ENCODE data around the gene ST8SIA6. TPM values are rescaled to one million over a fixed set of nuclear protein-coding genes. Genes with fewer than 3 reads are reported as not detected.
A peak's percentile ranks its signal among the peaks of the same experiment; 100 is the strongest.

Gene ST8SIA6
- total and polyA plus RNA-seq, 7 experiments from 2014 or later, result 0.08 to 2.5 (median 0.56) TPM

- peaks cover 16 to 38% (median 25%) of the 10 kb centered on the region in 5 donors for H3K27me3 Mint-ChIP-seq
- Histone ChIP-seq H3K9me3 (ENCODE audit: control insufficient read depth in 2 of 3, low read length in 3 of 3) (no peaks in the 10 kb centered on the region), H3K4me3 (ENCODE audit: low read length) (no peak overlapping the region), H3K27me3 (ENCODE audit: control insufficient read depth in 2 of 2, insufficient read depth in 2 of 2, low read length in 2 of 2) (no peaks in the 10 kb centered on the region), H3K4me1 (ENCODE audit: control insufficient read depth in 2 of 2, insufficient read depth in 2 of 2, low read length in 2 of 2) (no peaks in the 10 kb centered on the region), H3K27ac (ENCODE audit: low read depth, low read length) (no peak overlapping the region), H3K36me3 (ENCODE audit: control insufficient read depth in 2 of 3, insufficient read depth in 3 of 3, low read length in 3 of 3) (no peaks in the 10 kb centered on the region)
- peak overlapping the region in 1 of 10 donors; percentile 1 for H3K4me3 Mint-ChIP-seq
- ATAC-seq, result no peak
- no peaks in the 10 kb centered on the region for H3K36me3 Mint-ChIP-seq
- ChIA-PET CTCF (no interaction called here), POLR2A (no interaction called here)
- H3K9me3 Mint-ChIP-seq, result no peaks in the 10 kb centered on the region
- H3K4me1 Mint-ChIP-seq, result peaks cover 0 to 2% (median 0%) of the 10 kb centered on the region in 7 donors
- intact Hi-C loops (cut with micrococcal nuclease), result no loop called here
- H3K27ac Mint-ChIP-seq, result no peak overlapping the region
- DNase-seq, result no peak
Measured at GRCh38 chr10:17460756-17461155, 6.4 kb upstream of the ST8SIA6 start.

- no peaks in the 10 kb centered on the region for H3K36me3 ChIP-seq (ENCODE audit: control insufficient read depth in 2 of 3, insufficient read depth in 3 of 3, low read length in 3 of 3)
- no peak overlapping the region for H3K4me3 ChIP-seq (ENCODE audit: low read length)
- Mint-ChIP-seq H3K9me3 (no peaks in the 10 kb centered on the region), H3K27ac (no peak overlapping the region), H3K4me3 (no peak overlapping the region), H3K27me3 (peaks cover 0 to 47% (median 10%) of the 10 kb centered on the region in 5 donors), H3K36me3 (peaks cover 0 to 2% (median 0%) of the 10 kb centered on the region in 5 donors), H3K4me1 (peaks cover 5 to 21% (median 17%) of the 10 kb centered on the region in 7 donors)
- CTCF ChIA-PET, result no interaction called here
- no peaks in the 10 kb centered on the region for H3K9me3 ChIP-seq (ENCODE audit: control insufficient read depth in 2 of 3, low read length in 3 of 3)
- POLR2A ChIA-PET, result no interaction called here
- intact Hi-C loops (cut with micrococcal nuclease), result loop anchor here in 1 of 2 donors (10.0 kb wide), 1 partner anchor 188 kb away; the partner anchor contains the start of gene STAM
- no peaks in the 10 kb centered on the region for H3K27me3 ChIP-seq (ENCODE audit: control insufficient read depth in 2 of 2, insufficient read depth in 2 of 2, low read length in 2 of 2)
- DNase-seq (no peak), ATAC-seq (no peak)
- H3K4me1 ChIP-seq (ENCODE audit: control insufficient read depth in 2 of 2, insufficient read depth in 2 of 2, low read length in 2 of 2), result peaks cover 4 to 10% of the 10 kb centered on the region in 2 donors
- no peak overlapping the region for H3K27ac ChIP-seq (ENCODE audit: low read depth, low read length)
Measured at GRCh38 chr10:17457083-17457482, 2.7 kb upstream of the ST8SIA6 start.

GRCh38 chr10:17456032-17456548 lies 1.7 kb upstream of the ST8SIA6 start:
- H3K27ac Mint-ChIP-seq, result no peak overlapping the region
- Histone ChIP-seq H3K4me3 (ENCODE audit: low read length) (no peak overlapping the region), H3K27me3 (ENCODE audit: control insufficient read depth in 2 of 2, insufficient read depth in 2 of 2, low read length in 2 of 2) (no peaks in the 10 kb centered on the region), H3K4me1 (ENCODE audit: control insufficient read depth in 2 of 2, insufficient read depth in 2 of 2, low read length in 2 of 2) (peaks cover 4 to 10% of the 10 kb centered on the region in 2 donors), H3K27ac (ENCODE audit: low read depth, low read length) (no peak overlapping the region), H3K9me3 (ENCODE audit: control insufficient read depth in 2 of 3, low read length in 3 of 3) (no peaks in the 10 kb centered on the region), H3K36me3 (ENCODE audit: control insufficient read depth in 2 of 3, insufficient read depth in 3 of 3, low read length in 3 of 3) (no peaks in the 10 kb centered on the region)
- ATAC-seq (no peak), DNase-seq (no peak)
- H3K4me1 Mint-ChIP-seq, result peaks cover 5 to 23% (median 20%) of the 10 kb centered on the region in 7 donors
- CTCF ChIA-PET, result interaction anchor here (0.6 kb wide), 1 partner anchor 88 kb away, joined by 5 read pairs; no protein-coding TSS in a partner anchor
- peaks cover 0 to 57% (median 10%) of the 10 kb centered on the region in 5 donors for H3K27me3 Mint-ChIP-seq
- intact Hi-C loops (cut with micrococcal nuclease), result loop anchor here in 1 of 2 donors (10.0 kb wide), 1 partner anchor 189 kb away; the partner anchor contains the start of gene STAM
- POLR2A ChIA-PET, result no interaction called here
- peaks cover 0 to 3% (median 0%) of the 10 kb centered on the region in 5 donors for H3K36me3 Mint-ChIP-seq
- no peaks in the 10 kb centered on the region for H3K9me3 Mint-ChIP-seq
- H3K4me3 Mint-ChIP-seq, result peak overlapping the region in 1 of 10 donors; percentile 80

GRCh38 chr10:17455015-17455520 lies 673 bp upstream of the ST8SIA6 start:
- Mint-ChIP-seq H3K4me1 (peaks cover 5 to 23% (median 20%) of the 10 kb centered on the region in 7 donors), H3K27ac (peak overlapping the region in 3 of 9 donors; percentile 18 to 87 (median 34)), H3K27me3 (peaks cover 0 to 59% (median 5%) of the 10 kb centered on the region in 5 donors), H3K36me3 (peaks cover 0 to 7% (median 0%) of the 10 kb centered on the region in 5 donors), H3K9me3 (peaks cover 0 to 1% (median 0%) of the 10 kb centered on the region in 11 donors), H3K4me3 (peak overlapping the region; percentile 79 to 89 (median 85))
- DNase-seq, result no peak
- peaks cover 4 to 10% of the 10 kb centered on the region in 2 donors for H3K4me1 ChIP-seq (ENCODE audit: control insufficient read depth in 2 of 2, insufficient read depth in 2 of 2, low read length in 2 of 2)
- no peaks in the 10 kb centered on the region for H3K36me3 ChIP-seq (ENCODE audit: control insufficient read depth in 2 of 3, insufficient read depth in 3 of 3, low read length in 3 of 3)
- H3K27ac ChIP-seq (ENCODE audit: low read depth, low read length), result peak overlapping the region; percentile 29
- H3K9me3 ChIP-seq (ENCODE audit: control insufficient read depth in 2 of 3, low read length in 3 of 3), result no peaks in the 10 kb centered on the region
- POLR2A ChIA-PET, result interaction anchor here (0.8 to 3.2 kb wide), 3 partner anchors 20 to 638 kb away, joined by 3 to 20 read pairs (median 3); partner anchors contain the start of gene RSU1
- CTCF ChIA-PET, result no interaction called here
- no peaks in the 10 kb centered on the region for H3K27me3 ChIP-seq (ENCODE audit: control insufficient read depth in 2 of 2, insufficient read depth in 2 of 2, low read length in 2 of 2)
- no peak for ATAC-seq
- peak overlapping the region; percentile 47 for H3K4me3 ChIP-seq (ENCODE audit: low read length)
- intact Hi-C loops (cut with micrococcal nuclease), result loop anchor here (2.0 to 10.0 kb wide), 2 partner anchors 52 to 190 kb away; partner anchors contain the start of gene STAM (in 1 of the 2)

- peaks cover 5 to 23% (median 20%) of the 10 kb centered on the region in 7 donors for H3K4me1 Mint-ChIP-seq
- intact Hi-C loops (cut with micrococcal nuclease), result loop anchor here (1.0 to 10.0 kb wide), 6 partner anchors 9 to 626 kb away; partner anchors contain the start of gene STAM (in 1 of the 2)
- Histone ChIP-seq H3K4me3 (ENCODE audit: low read length) (peak overlapping the region; percentile 64), H3K27ac (ENCODE audit: low read depth, low read length) (no peak overlapping the region), H3K36me3 (ENCODE audit: control insufficient read depth in 2 of 3, insufficient read depth in 3 of 3, low read length in 3 of 3) (no peaks in the 10 kb centered on the region), H3K4me1 (ENCODE audit: control insufficient read depth in 2 of 2, insufficient read depth in 2 of 2, low read length in 2 of 2) (peaks cover 4 to 10% of the 10 kb centered on the region in 2 donors), H3K27me3 (ENCODE audit: control insufficient read depth in 2 of 2, insufficient read depth in 2 of 2, low read length in 2 of 2) (no peaks in the 10 kb centered on the region), H3K9me3 (ENCODE audit: control insufficient read depth in 2 of 3, low read length in 3 of 3) (peaks cover 0 to 5% (median 0%) of the 10 kb centered on the region in 3 experiments)
- peak; percentile 71 for ATAC-seq
- peaks cover 0 to 10% (median 7%) of the 10 kb centered on the region in 11 donors for H3K9me3 Mint-ChIP-seq
- peaks cover 0 to 68% (median 3%) of the 10 kb centered on the region in 5 donors for H3K27me3 Mint-ChIP-seq
- CTCF ChIA-PET, result interaction anchor here (0.6 to 0.9 kb wide), 2 partner anchors 21 to 24 kb away, joined by 3 read pairs; no protein-coding TSS in a partner anchor
- POLR2A ChIA-PET, result interaction anchor here (0.6 to 3.2 kb wide), 6 partner anchors 8 to 635 kb away, joined by 3 to 20 read pairs (median 4); no protein-coding TSS in a partner anchor
- H3K36me3 Mint-ChIP-seq, result peaks cover 0 to 16% (median 7%) of the 10 kb centered on the region in 5 donors
- H3K4me3 Mint-ChIP-seq, result peak overlapping the region; percentile 82 to 92 (median 89)
- H3K27ac Mint-ChIP-seq, result peak overlapping the region in 5 of 9 donors; percentile 10 to 78 (median 73)
- DNase-seq, result peak; percentile 27 to 43 (median 37)
Measured at GRCh38 chr10:17453373-17454091, 863 bp downstream of the ST8SIA6 start.

- Histone ChIP-seq H3K4me1 (ENCODE audit: control insufficient read depth in 2 of 2, insufficient read depth in 2 of 2, low read length in 2 of 2) (peaks cover 4 to 10% of the 10 kb centered on the region in 2 donors), H3K36me3 (ENCODE audit: control insufficient read depth in 2 of 3, insufficient read depth in 3 of 3, low read length in 3 of 3) (no peaks in the 10 kb centered on the region), H3K9me3 (ENCODE audit: control insufficient read depth in 2 of 3, low read length in 3 of 3) (peaks cover 0 to 10% (median 0%) of the 10 kb centered on the region in 3 experiments), H3K4me3 (ENCODE audit: low read length) (peak overlapping the region; percentile 64), H3K27ac (ENCODE audit: low read depth, low read length) (no peak overlapping the region), H3K27me3 (ENCODE audit: control insufficient read depth in 2 of 2, insufficient read depth in 2 of 2, low read length in 2 of 2) (no peaks in the 10 kb centered on the region)
- no peak for DNase-seq
- H3K9me3 Mint-ChIP-seq, result peaks cover 0 to 15% (median 9%) of the 10 kb centered on the region in 11 donors
- H3K27ac Mint-ChIP-seq, result peak overlapping the region in 3 of 9 donors; percentile 15 to 83 (median 73)
- no peak for ATAC-seq
- ChIA-PET CTCF (interaction anchor here (0.9 kb wide), 1 partner anchor 24 kb away, joined by 3 read pairs; no protein-coding TSS in a partner anchor), POLR2A (interaction anchor here (0.6 to 3.2 kb wide), 4 partner anchors 24 to 635 kb away, joined by 3 to 20 read pairs (median 4); no protein-coding TSS in a partner anchor)
- H3K4me1 Mint-ChIP-seq, result peaks cover 5 to 23% (median 20%) of the 10 kb centered on the region in 7 donors
- intact Hi-C loops (cut with micrococcal nuclease), result loop anchor here (1.0 to 10.0 kb wide), 5 partner anchors 9 to 626 kb away; partner anchors contain the start of gene STAM (in 1 of the 2)
- H3K36me3 Mint-ChIP-seq, result peaks cover 3 to 21% (median 7%) of the 10 kb centered on the region in 5 donors
- H3K4me3 Mint-ChIP-seq, result peak overlapping the region; percentile 82 to 92 (median 89)
- peaks cover 0 to 68% (median 0%) of the 10 kb centered on the region in 5 donors for H3K27me3 Mint-ChIP-seq
Measured at GRCh38 chr10:17453035-17453372, 1.4 kb downstream of the ST8SIA6 start.
